WTC11 (cell line): Measurements from ENCODE around the gene IFNL2. TPM values are rescaled to one million over a fixed set of nuclear protein-coding genes. Genes with fewer than 3 reads are reported as not detected.

ENCODE experiments used
- ATAC-seq: fragments of 200-7000 bp; cut with Tn5 transposase; 2 replicates; pipeline ENCODE4 v1.10.0; 2021; ENCODE audit warnings: mild to moderate bottlenecking, moderate library complexity
- CTCF ChIA-PET: fragments of 300-600 bp; sonication (Branson Sonifier 250); formaldehyde crosslinking; loops from one replicate; lab custom pipeline; 2021; ENCODE audit warnings: antibody characterized with exemption; lab: Charles Lee
- POLR2A ChIA-PET: fragments of 350-600 bp; sonication (Branson Sonifier 250); formaldehyde crosslinking; loops from one replicate; lab custom pipeline; 2021; ENCODE audit warnings: antibody characterized with exemption; lab: Charles Lee
- DNase-seq: peaks from one replicate; pipeline ENCODE4 v3.0.0; 2021; ENCODE audit warnings: low spot score
- H3K27ac Mint-ChIP-seq: 2 replicates; pipeline ENCODE4 v1.8.0; 2021; ENCODE audit warnings: mixed read lengths
- H3K27me3 Mint-ChIP-seq: 2 replicates; pipeline ENCODE4 v1.8.0; 2021; ENCODE audit warnings: low read depth, mild to moderate bottlenecking, moderate library complexity, mixed read lengths
- H3K36me3 Mint-ChIP-seq: 2 replicates; pipeline ENCODE4 v1.8.0; 2021; ENCODE audit warnings: mixed read lengths
- H3K4me1 Mint-ChIP-seq: 2 replicates; pipeline ENCODE4 v1.8.0; 2022; ENCODE audit warnings: mixed read lengths
- H3K4me3 Mint-ChIP-seq: 2 replicates; pipeline ENCODE4 v1.8.0; 2021; ENCODE audit warnings: mild to moderate bottlenecking, moderate library complexity, mixed read lengths
- H3K9me3 Mint-ChIP-seq: 2 replicates; pipeline ENCODE4 v1.8.0; 2021; ENCODE audit warnings: mixed read lengths
- E2F4 ChIP-seq: sonication (generic); formaldehyde crosslinking; IDR thresholded peaks from 2 replicates; pipeline ENCODE4 v1.8.1; 2022; ENCODE audit warnings: low read depth, mild to moderate bottlenecking, moderate library complexity, missing genetic modification reagents, borderline replicate concordance
- EMX1 ChIP-seq: fragments of 250-450 bp; sonication (Bioruptor Pico); IDR thresholded peaks from 2 replicates; pipeline ENCODE4 v1.8.0; 2021; ENCODE audit warnings: mild to moderate bottlenecking
- HMGXB4 ChIP-seq: sonication (generic); formaldehyde crosslinking; IDR thresholded peaks from 2 replicates; pipeline ENCODE4 v1.8.1; 2023; ENCODE audit warnings: mild to moderate bottlenecking, moderate library complexity, missing genetic modification reagents
- IRF2 ChIP-seq: sonication (generic); formaldehyde crosslinking; IDR thresholded peaks from 2 replicates; pipeline ENCODE4 v1.8.0; 2022; ENCODE audit warnings: low read depth, missing genetic modification reagents, borderline replicate concordance
- NFYB ChIP-seq: sonication (generic); formaldehyde crosslinking; conservative IDR thresholded peaks from 2 replicates; pipeline ENCODE4 v1.8.0; 2022; ENCODE audit warnings: low read depth, missing genetic modification reagents
- PRDM15 ChIP-seq: sonication (generic); formaldehyde crosslinking; IDR thresholded peaks from 2 replicates; pipeline ENCODE4 v1.8.0; 2022; ENCODE audit warnings: missing genetic modification reagents
- RORB ChIP-seq: fragments of 250-450 bp; sonication (Bioruptor Pico); IDR thresholded peaks from 2 replicates; pipeline ENCODE4 v1.9.0; 2021; ENCODE audit warnings: mild to moderate bottlenecking
- SMAD3 ChIP-seq: sonication (generic); formaldehyde crosslinking; IDR thresholded peaks from 2 replicates; pipeline ENCODE4 v1.8.0; 2022; ENCODE audit warnings: missing genetic modification reagents, mild to moderate bottlenecking, borderline replicate concordance
- SMAD4 ChIP-seq: sonication (generic); formaldehyde crosslinking; IDR thresholded peaks from 2 replicates; pipeline ENCODE4 v1.8.0; 2022; ENCODE audit warnings: mild to moderate bottlenecking, missing genetic modification reagents
- SOX15 ChIP-seq: fragments of 250-450 bp; sonication (Bioruptor Pico); IDR thresholded peaks from 2 replicates; pipeline ENCODE4 v1.9.0; 2021; ENCODE audit warnings: mild to moderate bottlenecking
- SP1 ChIP-seq: sonication (generic); formaldehyde crosslinking; conservative IDR thresholded peaks from 2 replicates; pipeline ENCODE4 v1.8.1; 2022; ENCODE audit warnings: missing genetic modification reagents
- STAT6 ChIP-seq: sonication (generic); formaldehyde crosslinking; conservative IDR thresholded peaks from 2 replicates; pipeline ENCODE4 v1.8.1; 2023; ENCODE audit warnings: mild to moderate bottlenecking, low read depth, missing genetic modification reagents, moderate library complexity
- TCF7 ChIP-seq: sonication (generic); formaldehyde crosslinking; IDR thresholded peaks from 2 replicates; pipeline ENCODE4 v1.8.0; 2022; ENCODE audit warnings: mild to moderate bottlenecking, low read depth, missing genetic modification reagents, moderate library complexity
- USF1 ChIP-seq: sonication (generic); formaldehyde crosslinking; IDR thresholded peaks from 2 replicates; pipeline ENCODE4 v1.8.0; 2022; ENCODE audit warnings: mild to moderate bottlenecking, missing genetic modification reagents
- ZNF138 ChIP-seq: sonication (generic); formaldehyde crosslinking; conservative IDR thresholded peaks from 2 replicates; pipeline ENCODE4 v1.8.1; 2022; ENCODE audit warnings: mild to moderate bottlenecking, moderate library complexity, missing genetic modification reagents
- ZNF263 ChIP-seq: sonication (generic); formaldehyde crosslinking; IDR thresholded peaks from 2 replicates; pipeline ENCODE4 v1.8.1; 2022; ENCODE audit warnings: low read depth, mild to moderate bottlenecking, moderate library complexity, missing genetic modification reagents
- ZNF317 ChIP-seq: sonication (generic); formaldehyde crosslinking; IDR thresholded peaks from 2 replicates; pipeline ENCODE4 v1.8.1; 2023; ENCODE audit warnings: low read depth, mild to moderate bottlenecking, moderate library complexity, missing genetic modification reagents, borderline replicate concordance
- ZNF671 ChIP-seq: fragments of 250-450 bp; sonication (Bioruptor Pico); IDR thresholded peaks from 2 replicates; pipeline ENCODE4 v1.8.0; 2021; ENCODE audit warnings: mild to moderate bottlenecking
- ZSCAN18 ChIP-seq: fragments of 250-450 bp; sonication (Bioruptor Pico); IDR thresholded peaks from 2 replicates; pipeline ENCODE4 v2.1.2; 2022; ENCODE audit warnings: mild to moderate bottlenecking, moderate library complexity
- total RNA-seq: library from RNA; stranded (reverse); gene quantifications from 3 replicates; pipeline ENCODE4 v1.2.3, GENCODE V29; 2021

The IFNL2 gene
- total RNA-seq, 1 experiment from 2014 or later = not detected

GRCh38 chr19:39299404-39299803 is 31.2 kb downstream of the IFNL2 start:
- CTCF ChIA-PET = interaction anchor here (1.0 kb wide), 1 partner anchor 12 kb away, joined by 3 read pairs; no protein-coding TSS in a partner anchor
- POLR2A ChIA-PET = no interaction called here
- no peak overlapping the region for H3K27ac Mint-ChIP-seq
- H3K9me3 Mint-ChIP-seq = no peaks in the 10 kb centered on the region
- DNase-seq (no peak), ATAC-seq (no peak)
- no peak overlapping the region for H3K4me3 Mint-ChIP-seq
- no peaks in the 10 kb centered on the region for H3K36me3 Mint-ChIP-seq
- peaks cover 16% of the 10 kb centered on the region for H3K27me3 Mint-ChIP-seq
- H3K4me1 Mint-ChIP-seq = peaks cover 11% of the 10 kb centered on the region
- TF ChIP-seq ZNF263 (CRISPR knock-in tag) = no peak
- TF ChIP-seq SMAD3 (CRISPR knock-in tag) = no peak
- no peak for TF ChIP-seq HMGXB4 (CRISPR knock-in tag)
- no peak for TF ChIP-seq IRF2 (CRISPR knock-in tag)
- no peak for TF ChIP-seq E2F4
- no peak for TF ChIP-seq PRDM15 (CRISPR knock-in tag)
- TF ChIP-seq ZNF671 (CRISPR knock-in tag) = no peak
- no peak for TF ChIP-seq STAT6 (CRISPR knock-in tag)
- no peak for TF ChIP-seq EMX1 (CRISPR knock-in tag)
- TF ChIP-seq SOX15 (CRISPR knock-in tag) = no peak

- H3K9me3 Mint-ChIP-seq = no peaks in the 10 kb centered on the region
- H3K27me3 Mint-ChIP-seq = peaks cover 20% of the 10 kb centered on the region
- H3K36me3 Mint-ChIP-seq = no peaks in the 10 kb centered on the region
- ATAC-seq (no peak), DNase-seq (no peak)
- POLR2A ChIA-PET = no interaction called here
- no peak overlapping the region for H3K4me3 Mint-ChIP-seq
- TF ChIP-seq SP1 (CRISPR knock-in tag) (no peak), TCF7 (no peak), ZSCAN18 (CRISPR knock-in tag) (no peak), USF1 (CRISPR knock-in tag) (no peak), STAT6 (CRISPR knock-in tag) (no peak), SMAD4 (CRISPR knock-in tag) (no peak), ZNF138 (no peak), NFYB (CRISPR knock-in tag) (no peak), ZNF317 (CRISPR knock-in tag) (no peak), RORB (CRISPR knock-in tag) (no peak)
- peaks cover 15% of the 10 kb centered on the region for H3K4me1 Mint-ChIP-seq
- no peak overlapping the region for H3K27ac Mint-ChIP-seq
- CTCF ChIA-PET = interaction anchor here (1.0 kb wide), 1 partner anchor 11 kb away, joined by 3 read pairs; no protein-coding TSS in a partner anchor
Observed at GRCh38 chr19:39299832-39300231, 31.6 kb downstream of the IFNL2 start.
